HG03097 (cell line): ENCODE results near the gene THRAP3.
A peak's percentile ranks its signal among the peaks of the same experiment; 100 is the strongest.

Experiments used
- ATAC-seq: cut with Tn5 transposase; IDR thresholded peaks from one replicate; pipeline ENCODE4 v1.9.1; 2021; ENCODE audit not compliant: unreplicated experiment, low FRiP score

The THRAP3 gene

GRCh38 chr1:36323636-36324352, 99.6 kb downstream of the THRAP3 start, which contains the start of gene EVA1B:
EVA1B (minus strand) TSS chr1:36323645; CDS start chr1:36323037, 608 bp downstream.
- ATAC-seq = no peak

GRCh38 chr1:36324353-36324703, 100.1 kb downstream of the THRAP3 start:
- ATAC-seq = no peak

DNA sequence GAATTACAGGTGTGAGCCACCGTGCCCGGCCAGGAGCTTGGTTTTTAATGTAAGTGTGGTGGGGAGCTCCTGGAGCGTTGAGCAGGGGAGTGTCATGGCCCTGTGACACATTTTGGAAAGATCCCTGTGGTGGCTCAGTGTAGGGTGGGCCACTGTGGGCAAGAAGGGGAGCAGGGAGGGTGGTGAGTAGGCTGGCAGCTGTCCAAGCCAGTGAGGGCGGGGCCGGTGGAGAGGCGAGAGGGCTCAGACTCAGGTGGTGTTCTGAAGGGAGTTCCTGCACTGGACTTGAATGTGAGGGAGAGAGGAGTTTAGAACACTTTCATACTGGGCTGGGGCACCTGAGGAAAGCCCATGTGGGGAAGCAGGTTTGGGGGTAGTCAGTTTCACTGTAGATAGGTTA, 102.3 kb downstream of the THRAP3 start:
- ATAC-seq = no peak

GRCh38 chr1:36327421-36328087, 103.3 kb downstream of the THRAP3 start:
- ATAC-seq = no peak

GRCh38 chr1:36328088-36328480, 103.8 kb downstream of the THRAP3 start:
- no peak for ATAC-seq

- no peak for ATAC-seq
Observed at GRCh38 chr1:36328713-36329112, 104.5 kb downstream of the THRAP3 start.

DNA sequence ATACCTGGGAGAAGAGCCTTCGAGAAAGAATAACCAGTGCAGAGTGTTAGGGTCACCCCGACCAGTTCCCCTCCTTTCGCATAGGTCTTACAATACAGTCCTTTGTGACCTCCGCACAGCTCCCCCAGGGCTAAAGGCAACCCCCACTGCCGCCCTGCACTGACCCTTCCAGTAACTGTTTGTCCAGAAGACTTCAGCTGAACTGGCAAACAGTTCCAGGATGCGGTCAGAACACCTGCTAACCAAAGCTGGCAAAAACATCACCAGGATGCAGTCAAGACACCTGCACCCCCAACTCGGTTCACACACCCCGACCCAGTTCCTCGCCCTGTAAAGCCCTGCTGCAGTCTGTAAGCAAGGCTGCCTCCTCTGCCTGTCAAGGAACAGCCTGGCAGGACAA, 105.6 kb downstream of the THRAP3 start:
- ATAC-seq = no peak

GRCh38 chr1:36330940-36331339, 106.7 kb downstream of the THRAP3 start:
- no peak for ATAC-seq

DNA sequence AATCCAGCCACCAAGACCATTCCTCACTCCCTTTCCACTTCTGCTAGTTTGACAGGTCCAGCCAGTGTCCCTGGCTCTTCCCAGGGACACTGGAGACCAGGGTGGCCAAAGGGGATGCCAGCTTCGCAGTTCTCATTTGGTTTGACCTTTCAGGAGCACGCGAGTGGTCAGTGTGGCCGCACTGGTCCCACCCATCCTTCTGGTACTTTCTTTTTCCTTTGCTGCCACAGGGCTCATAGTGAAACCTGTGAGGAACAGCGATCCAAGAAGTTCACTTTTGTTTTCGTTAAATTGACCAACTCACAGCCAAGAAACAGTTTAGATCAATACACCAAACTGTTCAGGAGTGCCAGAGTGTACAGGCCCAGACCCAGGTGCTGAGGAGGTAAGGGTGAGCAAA, 113.6 kb downstream of the THRAP3 start:
- ATAC-seq = no peak

- ATAC-seq = no peak
Observed at GRCh38 chr1:36339215-36339614, 115.0 kb downstream of the THRAP3 start.

DNA sequence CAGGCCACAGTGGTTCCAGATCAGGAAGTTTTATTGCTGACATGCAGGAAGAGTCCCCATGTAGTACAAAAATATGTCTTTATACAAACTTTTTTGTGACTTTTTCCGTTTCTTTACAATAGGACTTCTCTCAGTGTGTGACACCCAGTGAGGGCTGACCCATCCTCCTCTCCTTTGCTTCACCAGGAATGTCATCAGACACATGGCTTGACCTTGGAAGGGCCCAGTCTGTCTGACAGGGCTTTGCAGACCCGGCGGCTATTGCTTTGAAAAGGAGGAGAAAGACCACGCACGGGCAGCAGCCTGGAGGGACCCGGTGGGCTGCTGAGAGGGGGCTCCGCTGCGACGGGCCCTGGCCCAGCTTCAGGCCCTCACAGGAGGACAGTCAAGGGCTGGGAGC, 115.4 kb downstream of the THRAP3 start:
- no peak for ATAC-seq

- ATAC-seq = no peak
Observed at GRCh38 chr1:36341626-36342320, 117.5 kb downstream of the THRAP3 start.

DNA sequence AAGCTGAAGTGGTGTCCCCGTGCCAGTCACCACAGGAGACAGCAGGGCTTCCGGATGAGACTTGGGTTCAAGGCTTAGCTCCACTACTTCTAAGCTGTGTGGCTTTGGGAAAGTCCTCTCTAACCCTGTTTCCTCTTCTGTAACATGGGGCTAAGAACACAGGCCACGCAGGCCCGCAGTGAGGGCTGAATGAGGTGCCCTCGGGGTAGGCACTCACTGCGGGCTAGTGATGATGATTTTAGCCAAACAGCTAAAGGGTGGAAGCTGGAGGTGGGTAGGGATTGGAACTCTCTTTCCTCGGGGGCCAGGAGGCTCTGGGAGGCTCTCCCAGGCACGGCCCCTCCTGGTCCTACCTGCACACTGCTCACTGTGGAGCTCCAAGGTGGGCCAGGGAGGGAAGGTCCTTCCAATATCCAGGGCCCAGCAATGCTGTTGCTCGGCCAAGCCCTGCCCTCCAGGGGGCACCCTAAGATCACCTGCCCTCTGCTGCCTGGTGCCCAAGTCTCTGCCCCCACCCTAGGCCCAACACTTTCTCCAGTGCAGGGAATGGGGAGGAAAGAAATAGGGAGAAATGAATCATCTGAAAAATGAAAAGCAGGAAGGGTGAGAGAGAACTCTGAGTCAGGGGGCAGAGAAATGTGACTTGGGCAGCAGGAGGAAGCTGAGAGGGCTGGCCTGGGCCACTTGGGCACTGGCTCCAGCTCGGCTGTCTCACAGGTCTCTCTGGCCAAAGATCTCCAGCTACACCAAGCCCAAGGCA, 118.4 kb downstream of the THRAP3 start:
- no peak for ATAC-seq

GRCh38 chr1:36343651-36344394, 119.6 kb downstream of the THRAP3 start:
- no peak for ATAC-seq

DNA sequence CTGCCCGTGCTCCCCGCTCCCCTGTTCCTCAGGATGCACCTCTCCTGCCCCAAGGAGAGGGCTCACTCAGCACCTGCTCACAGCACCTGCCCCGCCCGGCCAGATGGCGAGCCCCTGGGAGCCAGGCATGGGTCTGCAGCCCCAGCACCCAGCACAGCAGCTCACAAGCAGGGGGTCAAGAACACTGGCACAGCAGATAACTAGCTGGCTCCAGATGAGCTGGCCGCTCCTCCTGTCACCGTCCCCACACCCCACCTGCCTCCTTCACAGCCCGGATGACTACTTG, 120.1 kb downstream of the THRAP3 start:
- ATAC-seq = no peak

GRCh38 chr1:36345353-36345752, 121.1 kb downstream of the THRAP3 start:
- no peak for ATAC-seq

DNA sequence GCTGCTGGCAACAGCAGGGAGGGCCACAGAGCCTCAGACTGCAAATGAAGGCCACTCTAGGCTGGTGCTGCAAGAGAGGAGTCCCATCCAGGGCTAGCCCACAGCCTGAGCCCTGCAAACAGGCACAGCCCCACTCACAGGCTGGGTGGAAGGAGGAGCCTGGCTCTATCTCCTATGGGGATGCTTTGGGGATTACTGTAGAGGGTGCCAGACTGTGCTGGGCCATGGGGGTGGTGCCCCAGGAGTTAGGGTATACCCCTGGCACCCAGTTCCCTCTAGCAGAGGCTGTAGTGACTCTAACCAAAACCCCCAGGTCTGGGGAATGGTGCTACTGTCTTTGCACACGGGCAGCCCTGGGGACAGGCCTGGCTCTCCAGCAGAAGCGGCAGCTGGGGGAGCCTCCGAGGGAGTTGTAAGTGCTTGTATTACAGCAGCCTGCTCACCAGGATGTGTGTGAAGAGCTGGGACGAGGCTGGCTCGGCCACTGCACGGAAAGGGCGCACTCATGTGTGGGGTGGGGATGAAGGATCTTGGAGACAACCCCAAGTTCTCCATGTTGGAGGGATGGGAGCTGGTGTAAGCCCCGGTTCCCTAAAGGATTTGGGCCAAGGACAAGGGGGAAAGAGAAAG, 122.6 kb downstream of the THRAP3 start:
- ATAC-seq = no peak

GRCh38 chr1:36349241-36349671, 125.0 kb downstream of the THRAP3 start:
- peak; percentile 45 for ATAC-seq

DNA sequence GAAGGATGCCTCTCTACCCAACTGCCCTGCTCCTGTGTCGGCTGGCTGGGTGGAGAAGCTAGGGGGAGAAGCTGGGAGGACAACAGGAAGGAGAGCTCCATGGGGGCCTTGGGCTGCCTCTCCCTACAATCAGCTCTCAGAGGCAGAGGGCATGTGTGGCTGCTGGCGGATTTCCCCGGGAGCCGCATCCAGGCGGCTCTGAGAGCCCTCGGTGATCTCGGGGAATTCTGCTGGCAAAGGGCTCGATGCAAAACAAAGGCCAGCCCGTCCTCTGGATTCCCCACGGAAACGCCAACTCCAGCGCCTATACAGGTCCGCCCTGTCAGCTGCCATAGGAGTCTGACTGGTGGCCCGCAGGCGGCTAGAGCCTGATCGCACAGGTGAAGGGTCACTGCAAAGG, 125.6 kb downstream of the THRAP3 start:
- no peak for ATAC-seq

- no peak for ATAC-seq
Observed at GRCh38 chr1:36350659-36351226, 126.5 kb downstream of the THRAP3 start.
